NCI-H748 (cell line): ENCODE results near the gene CYTL1.
"Not testable (repeated sequence)": the region's sequence is repeated elsewhere in the genome, so short reads cannot be mapped to it uniquely, and the experiment has no call there.

Experiments used
- DNase-seq: peaks from one replicate; lab custom pipeline; 2025; ENCODE audit not compliant: unreplicated experiment; lab: John Stamatoyannopoulos, UW

CYTL1 gene

GRCh38 chr4:5034206-5034605, 14.9 kb upstream of the CYTL1 start:
- DNase-seq: no peak

- no peak for DNase-seq
These were observed 14.1 kb upstream of the CYTL1 start for GRCh38 chr4:5033281-5033841.

DNA sequence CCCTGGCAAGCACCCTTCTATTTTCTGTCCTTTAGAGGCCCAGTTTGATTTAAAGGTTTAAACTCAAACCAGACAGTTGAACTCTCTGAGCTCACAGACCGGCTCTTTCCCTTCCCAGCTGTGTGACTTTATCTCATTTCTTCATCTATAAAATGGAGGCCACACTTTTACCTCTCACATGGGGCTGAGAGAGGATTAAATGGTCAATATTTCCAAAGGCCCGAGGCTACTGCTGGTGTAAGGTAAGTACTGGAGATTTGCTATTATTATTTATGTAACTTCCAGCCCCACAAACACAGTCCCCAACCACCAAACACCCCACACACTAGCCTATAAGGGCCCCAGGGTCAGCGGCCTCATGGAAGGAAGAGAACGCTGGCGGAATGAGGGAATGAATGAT, 13.6 kb upstream of the CYTL1 start:
- DNase-seq: no peak

GRCh38 chr4:5030927-5031326, 11.7 kb upstream of the CYTL1 start:
- DNase-seq: no peak

GRCh38 chr4:5030221-5030620, 11.0 kb upstream of the CYTL1 start:
- no peak for DNase-seq

GRCh38 chr4:5029447-5029846, 10.2 kb upstream of the CYTL1 start:
- DNase-seq: no peak

DNA sequence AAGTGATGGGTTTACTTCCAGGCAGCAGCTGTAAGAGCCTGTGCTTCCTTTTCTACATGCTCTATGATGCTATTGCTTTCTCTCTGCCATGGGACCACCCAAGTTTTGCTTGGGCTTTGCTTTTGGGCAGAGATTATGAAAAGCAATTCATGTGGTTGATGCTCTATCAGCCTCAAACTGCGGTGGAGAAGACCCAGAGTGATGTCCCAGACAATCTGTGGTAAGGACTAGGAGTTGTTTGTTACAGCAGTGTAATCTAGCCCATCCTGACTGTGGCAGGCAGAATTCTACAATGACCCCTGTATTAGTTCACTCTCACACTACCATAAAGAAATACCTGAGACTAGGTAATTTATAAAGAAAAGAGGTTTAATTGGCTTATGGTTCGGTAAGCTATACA, 9.2 kb upstream of the CYTL1 start:
- no peak for DNase-seq

DNA sequence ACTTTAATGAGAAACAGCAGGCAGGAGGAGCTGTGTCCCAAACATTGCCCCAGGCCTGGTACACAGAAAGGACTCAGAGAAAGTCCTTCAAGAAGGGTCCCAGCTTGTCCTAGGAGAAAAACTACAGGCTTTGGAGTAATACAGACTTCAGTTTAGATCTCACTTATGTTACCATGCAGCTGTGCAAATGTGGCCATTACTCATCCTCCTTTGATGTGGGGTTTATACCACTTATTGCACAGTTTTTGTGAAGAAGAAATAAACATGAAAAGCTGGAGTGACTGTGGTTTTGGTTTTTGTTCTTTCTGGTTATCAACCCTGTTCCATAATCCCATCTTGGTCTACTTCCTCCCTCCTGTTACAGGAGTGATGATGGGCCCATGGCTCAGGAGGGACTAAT, 8.1 kb upstream of the CYTL1 start:
- DNase-seq: no peak

GRCh38 chr4:5026371-5026770, 7.1 kb upstream of the CYTL1 start:
- DNase-seq: no peak

- no peak for DNase-seq
These were observed 5.4 kb upstream of the CYTL1 start for GRCh38 chr4:5024673-5025072.

GRCh38 chr4:5021546-5021945, 2.3 kb upstream of the CYTL1 start:
- DNase-seq: no peak

DNA sequence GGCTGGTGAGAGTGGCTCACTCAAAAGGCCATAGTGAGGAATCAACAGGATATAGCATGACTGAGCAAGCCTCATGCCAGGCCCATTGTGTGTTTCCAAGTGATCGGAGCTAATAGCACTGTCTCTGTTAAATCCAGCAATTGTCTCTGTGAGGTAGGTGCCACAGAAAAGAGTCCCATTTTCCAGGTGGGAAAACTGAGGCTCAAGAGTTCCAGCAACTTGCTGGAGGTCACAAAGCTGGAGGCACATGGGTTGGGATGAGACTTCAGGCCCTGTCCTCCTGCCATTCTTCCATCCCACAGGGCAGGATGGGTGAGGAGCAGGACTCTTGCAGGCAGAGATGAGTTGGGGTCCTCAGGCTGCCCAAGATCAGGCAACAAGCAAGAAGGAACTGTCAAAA, 1.1 kb upstream of the CYTL1 start:
- no peak for DNase-seq

GRCh38 chr4:5019796-5020195, 538 bp upstream of the CYTL1 start:
- DNase-seq: no peak

- DNase-seq: peak; percentile 0
These were observed 655 bp downstream of the CYTL1 start for GRCh38 chr4:5018603-5019002.

- no peak for DNase-seq
These were observed 1.2 kb downstream of the CYTL1 start for GRCh38 chr4:5018096-5018495.

DNA sequence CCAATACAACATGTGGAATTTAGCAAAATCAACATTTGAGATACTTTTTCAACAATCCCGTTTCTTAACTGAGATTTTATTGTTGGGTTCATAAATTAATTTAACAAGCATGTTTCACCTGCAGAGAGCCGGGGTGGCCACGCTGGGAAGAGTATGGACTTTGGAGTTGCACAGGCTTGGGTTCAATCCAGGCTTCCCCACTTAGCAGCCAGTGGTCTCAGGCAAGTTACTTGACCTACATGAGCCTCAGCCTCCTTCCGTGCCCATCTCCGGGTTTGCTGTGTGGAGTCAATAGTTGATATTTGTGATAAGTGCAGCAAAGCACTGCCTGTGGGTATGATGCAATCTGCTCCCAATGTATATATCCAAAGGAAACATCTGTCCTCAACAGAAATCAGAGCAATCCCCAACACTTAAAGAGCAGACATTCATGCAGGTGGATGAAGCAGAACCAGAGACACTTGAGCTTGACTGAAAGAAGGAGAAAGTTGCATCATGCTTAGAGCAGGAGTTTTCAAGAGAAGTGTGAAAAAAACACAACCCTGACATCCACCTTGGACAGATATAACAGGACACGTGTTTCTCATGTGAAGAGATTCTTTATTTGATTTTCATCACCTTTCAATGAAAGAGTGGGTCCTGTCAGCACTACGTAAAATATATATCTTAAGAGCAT, 5.1 kb downstream of the CYTL1 start:
- no peak for DNase-seq

DNA sequence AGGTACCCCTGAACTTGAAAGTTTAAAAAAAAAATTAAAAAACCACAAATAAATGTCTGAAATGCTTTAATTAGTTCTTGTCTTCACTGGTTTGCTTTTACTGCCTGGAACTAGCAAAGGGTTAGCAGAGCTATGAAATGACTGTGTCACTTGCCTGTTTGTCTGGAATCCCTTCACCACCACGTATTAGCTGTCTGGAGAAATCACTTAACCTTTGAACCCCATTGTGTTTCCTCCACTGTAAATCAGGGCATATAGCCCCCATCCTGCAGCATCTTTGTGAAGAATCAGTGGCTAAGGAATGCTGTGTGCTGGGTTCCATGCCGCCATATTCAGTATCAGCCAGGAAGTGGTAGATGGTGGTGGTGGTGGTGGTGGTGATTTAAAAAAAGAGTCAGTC, 6.3 kb downstream of the CYTL1 start:
- DNase-seq: no peak

DNA sequence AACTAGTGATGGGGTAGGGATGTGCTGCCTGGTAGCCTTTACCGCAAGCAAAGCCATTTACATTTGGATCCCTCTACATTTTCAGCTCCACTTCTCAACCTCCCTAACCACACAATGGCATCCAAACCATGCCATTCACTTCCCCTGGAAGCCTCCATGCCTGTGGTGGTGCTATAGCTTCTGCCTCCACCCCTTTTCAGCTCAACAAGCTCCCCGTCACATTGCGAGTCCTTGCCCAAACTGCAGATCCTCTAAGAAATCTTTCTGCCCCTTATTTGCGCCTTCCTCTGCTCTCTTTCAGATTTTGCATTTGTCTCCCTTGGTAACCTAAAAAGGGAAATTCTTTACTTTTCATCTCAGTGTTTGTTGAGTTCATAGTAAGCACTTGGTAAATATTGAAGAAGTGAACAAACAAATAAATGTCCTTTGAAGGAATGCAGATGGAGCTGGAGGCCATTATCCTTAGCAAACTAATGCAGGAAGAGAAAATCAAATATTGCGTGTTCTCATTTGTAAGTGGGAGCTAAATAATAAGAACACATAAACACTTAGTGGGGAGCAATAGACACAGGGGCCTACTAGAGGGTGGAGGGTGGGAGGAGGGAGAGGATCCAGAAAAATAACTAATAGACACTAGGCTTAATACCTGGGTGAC, 6.9 kb downstream of the CYTL1 start:
- no peak for DNase-seq

GRCh38 chr4:5010984-5011383, 8.3 kb downstream of the CYTL1 start:
- no peak for DNase-seq

DNA sequence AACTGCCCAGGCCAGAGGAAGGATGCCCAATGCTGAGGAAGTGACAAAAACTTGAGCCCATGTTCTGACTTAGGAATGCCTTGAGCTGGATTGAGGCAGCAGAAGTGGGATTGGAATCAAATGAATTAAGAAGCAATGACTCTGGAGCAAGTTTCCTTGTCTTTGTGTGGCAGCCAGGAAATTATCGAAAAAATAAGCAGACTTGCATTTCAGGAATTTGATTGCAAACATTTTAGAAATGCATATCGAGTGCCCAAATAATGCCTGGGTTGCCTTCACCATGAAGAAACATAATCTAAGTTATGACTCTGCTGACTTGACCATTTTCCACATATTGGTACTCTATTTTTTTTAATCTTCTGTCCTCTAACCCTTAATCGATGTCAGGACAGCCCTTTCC, 9.5 kb downstream of the CYTL1 start:
- DNase-seq: no peak

- not testable (repeated sequence) for DNase-seq
These were observed 12.3 kb downstream of the CYTL1 start for GRCh38 chr4:5006932-5007331.

- DNase-seq: no peak
These were observed 14.8 kb downstream of the CYTL1 start for GRCh38 chr4:5004496-5004895.

DNA sequence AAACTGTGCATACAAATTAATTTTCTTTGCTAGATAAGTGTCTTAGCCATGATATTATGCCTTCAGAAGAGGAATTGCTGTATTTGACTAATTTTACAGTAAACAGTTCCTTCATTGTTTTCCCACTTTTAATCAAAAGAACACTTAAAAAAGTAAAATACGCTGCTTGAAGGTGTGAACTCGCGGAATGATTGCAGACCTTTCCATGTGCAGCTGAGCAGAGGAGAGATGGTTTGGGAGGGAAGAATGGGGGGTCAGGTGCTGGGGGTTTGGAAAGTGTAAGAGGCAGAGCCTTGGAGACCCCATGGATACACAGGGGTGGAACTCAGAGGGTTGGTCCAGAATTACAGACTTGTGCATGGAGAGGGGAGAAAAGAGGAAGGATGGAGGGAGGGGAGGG, 15.3 kb downstream of the CYTL1 start:
- DNase-seq: no peak
